Right cardiac atrium (tissue), 5 donors: ENCODE data around the gene RLIM. TPM values are rescaled to one million over a fixed set of nuclear protein-coding genes. Genes with fewer than 3 reads are reported as not detected.

Experiments used
- ATAC-seq, 2 donors: fragments of 200-7000 bp; cut with Tn5 transposase; one replicate each; pipeline versions ENCODE4 v1.8.0 to v1.9.1; 2020; ENCODE audit warnings: moderate library complexity in 2 of 2, mild to moderate bottlenecking in 1 of 2
- DNase-seq, 3 donors: peaks; one replicate each; pipeline ENCODE4 v3.0.0-alpha.2; 2020
- H3K27ac ChIP-seq: one replicate; pipeline ENCODE4 v1.5.1; 2013; ENCODE audit warnings: mild to moderate bottlenecking, low read length, control low read depth, moderate library complexity
- H3K27me3 ChIP-seq: one replicate; pipeline ENCODE4 v1.6.1; 2013; ENCODE audit not compliant: control insufficient read depth, insufficient read depth
- H3K4me1 ChIP-seq: one replicate; pipeline ENCODE4 v1.6.1; 2013; ENCODE audit warnings: low read length; ENCODE audit not compliant: control insufficient read depth, insufficient read depth
- H3K4me3 ChIP-seq: one replicate; pipeline ENCODE4 v1.5.1; 2013; ENCODE audit warnings: low read length, control low read depth
- H3K9me3 ChIP-seq: one replicate; pipeline ENCODE4 v1.6.1; 2013; ENCODE audit warnings: low read length; ENCODE audit not compliant: control insufficient read depth
- WGBS: extraction: QIAGEN DNeasy Blood & Tissue Kit; methylation state at CpG from one replicate; pipeline ENCODE4 v1.1.7; 2013; 5-methylcytosine and 5-hydroxymethylcytosine counted together
- intact Hi-C, 4 donors: fragments of 100-400 bp; cut with DNase I; formaldehyde crosslinking; loops; one replicate each; pipeline versions ENCODE4 v1.11.0 to v1.14.0; 2022 to 2023
- polyA plus RNA-seq: library from polyadenylated mRNA; stranded (reverse); fragments of 200-250 nt; gene quantifications from one replicate; pipeline ENCODE4 v1.2.3, GENCODE V29; 2013
- total RNA-seq, 4 donors: library from RNA; stranded (reverse); fragmentation: NEBNext Ultra II Directional; extraction: Animal tissue kit (Norgen Biotek cat#: 25700); gene quantifications; one replicate each; pipeline ENCODE4 v1.2.1, GENCODE V29; 2021
- donor health status: healthy with polysubstance abuse.
- donor health status: DM: no; HTN: yes; CAD: no.
- donor health status: DM: no; HTN: no; CAD: no.
- donor health status: DM: no; HTN: yes; CAD: no; lungs with severe emphysema.
- donor health status: DM: yes; HTN: yes; CAD: no.

Gene RLIM
- total and polyA plus RNA-seq, 5 donors = 7.0 to 31.1 (median 25.7) TPM

GRCh38 chrX:74585766-74586165 is 28.7 kb downstream of the RLIM start:
- DNase-seq = no peak
- H3K27me3 ChIP-seq = no peaks in the 10 kb centered on the region
- intact Hi-C loops = no loop called here
- ATAC-seq = no peak
- H3K9me3 ChIP-seq = no peaks in the 10 kb centered on the region
- H3K27ac ChIP-seq = no peak overlapping the region
- no peaks in the 10 kb centered on the region for H3K4me1 ChIP-seq
- H3K4me3 ChIP-seq = no peak overlapping the region
- 91% methylated on average over 2 of the region's 2 CpGs for WGBS

GRCh38 chrX:74579597-74580198 is 34.7 kb downstream of the RLIM start:
- no peaks in the 10 kb centered on the region for H3K27me3 ChIP-seq
- no peaks in the 10 kb centered on the region for H3K9me3 ChIP-seq
- no peaks in the 10 kb centered on the region for H3K4me1 ChIP-seq
- no peak for ATAC-seq
- H3K27ac ChIP-seq = no peak overlapping the region
- H3K4me3 ChIP-seq = no peak overlapping the region
- no peak for DNase-seq
- WGBS = 56% methylated on average over 3 of the region's 3 CpGs
- intact Hi-C loops = no loop called here

- ATAC-seq = no peak
- H3K9me3 ChIP-seq = no peaks in the 10 kb centered on the region
- intact Hi-C loops = no loop called here
These were observed 36.3 kb downstream of the RLIM start for GRCh38 chrX:74578137-74578536.

GRCh38 chrX:74557378-74557777 is 57.0 kb downstream of the RLIM start:
- WGBS = 95% methylated on average over 2 of the region's 2 CpGs
- H3K4me3 ChIP-seq = no peak overlapping the region
- no peaks in the 10 kb centered on the region for H3K27me3 ChIP-seq
- H3K4me1 ChIP-seq = no peaks in the 10 kb centered on the region
- intact Hi-C loops = loop anchor here in 2 of 4 donors (10.0 kb wide), 2 partner anchors 173 to 703 kb away; partner anchors contain the start of gene XIST (in 1 of the 2)
- ATAC-seq = no peak
- H3K9me3 ChIP-seq = no peaks in the 10 kb centered on the region
- no peak overlapping the region for H3K27ac ChIP-seq
- no peak for DNase-seq

More at GRCh38 chrX:74578137-74578536, 36.3 kb downstream of the RLIM start:
- H3K4me3 ChIP-seq = no peak overlapping the region
- no peak overlapping the region for H3K27ac ChIP-seq
- no peak for DNase-seq
- no peaks in the 10 kb centered on the region for H3K4me1 ChIP-seq
- WGBS = 93% methylated on average over 3 of the region's 3 CpGs
- H3K27me3 ChIP-seq = no peaks in the 10 kb centered on the region

- no peak overlapping the region for H3K27ac ChIP-seq
- 57% methylated on average over 2 of the region's 2 CpGs for WGBS
- no peaks in the 10 kb centered on the region for H3K27me3 ChIP-seq
- ATAC-seq = no peak
- intact Hi-C loops = loop anchor here in 3 of 4 donors (2.0 to 10.0 kb wide), 3 partner anchors 167 to 697 kb away; partner anchors contain the start of gene XIST (in 1 of the 3)
- H3K9me3 ChIP-seq = no peaks in the 10 kb centered on the region
- no peak overlapping the region for H3K4me3 ChIP-seq
- no peak for DNase-seq
- H3K4me1 ChIP-seq = no peaks in the 10 kb centered on the region
These were observed 62.5 kb downstream of the RLIM start for GRCh38 chrX:74551934-74552333.

GRCh38 chrX:74550295-74550802 is 64.1 kb downstream of the RLIM start:
- DNase-seq (peak; percentile 82 to 93 (median 93)), ATAC-seq (peak; percentile 90 to 94)
- H3K27ac ChIP-seq = no peak overlapping the region
- no peaks in the 10 kb centered on the region for H3K27me3 ChIP-seq
- H3K4me3 ChIP-seq = peak overlapping the region; percentile 15
- H3K9me3 ChIP-seq = no peaks in the 10 kb centered on the region
- intact Hi-C loops = loop anchor here in 3 of 4 donors (2.0 to 10.0 kb wide), 3 partner anchors 166 to 696 kb away; partner anchors contain the start of gene XIST (in 1 of the 3)
- no peaks in the 10 kb centered on the region for H3K4me1 ChIP-seq
- WGBS = 14% methylated on average over 24 of the region's 24 CpGs

GRCh38 chrX:74546984-74547383 is 67.4 kb downstream of the RLIM start:
- intact Hi-C loops = loop anchor here in 1 of 4 donors (5.0 kb wide), 1 partner anchor 165 kb away; no protein-coding TSS in a partner anchor
- DNase-seq (no peak), ATAC-seq (no peak)
- Histone ChIP-seq H3K4me3 (no peak overlapping the region), H3K27ac (no peak overlapping the region), H3K27me3 (no peaks in the 10 kb centered on the region), H3K4me1 (no peaks in the 10 kb centered on the region), H3K9me3 (no peaks in the 10 kb centered on the region)
- 90% methylated on average over 1 of the region's 1 CpG for WGBS

GRCh38 chrX:74545880-74546523 is 68.4 kb downstream of the RLIM start:
- ATAC-seq = no peak
- 79% methylated on average over 1 of the region's 1 CpG for WGBS

GRCh38 chrX:74540635-74541249 is 73.7 kb downstream of the RLIM start:
- no peaks in the 10 kb centered on the region for H3K9me3 ChIP-seq
- WGBS = 71% methylated on average over 2 of the region's 2 CpGs
- no peaks in the 10 kb centered on the region for H3K27me3 ChIP-seq
- no peak overlapping the region for H3K27ac ChIP-seq
- H3K4me1 ChIP-seq = no peaks in the 10 kb centered on the region
- DNase-seq (no peak), ATAC-seq (no peak)
- H3K4me3 ChIP-seq = no peak overlapping the region
- intact Hi-C loops = no loop called here

More at GRCh38 chrX:74545880-74546523, 68.4 kb downstream of the RLIM start:
- Histone ChIP-seq H3K27ac (no peak overlapping the region), H3K4me3 (no peak overlapping the region), H3K9me3 (no peaks in the 10 kb centered on the region), H3K4me1 (no peaks in the 10 kb centered on the region), H3K27me3 (no peaks in the 10 kb centered on the region)
- DNase-seq = no peak
- intact Hi-C loops = loop anchor here in 1 of 4 donors (5.0 kb wide), 1 partner anchor 164 kb away; no protein-coding TSS in a partner anchor

- Histone ChIP-seq H3K4me3 (peak overlapping the region; percentile 53), H3K9me3 (no peaks in the 10 kb centered on the region), H3K27me3 (no peaks in the 10 kb centered on the region), H3K27ac (peak overlapping the region; percentile 86), H3K4me1 (no peaks in the 10 kb centered on the region)
- intact Hi-C loops = loop anchor here in 1 of 4 donors (10.0 kb wide), 1 partner anchor 152 kb away; no protein-coding TSS in a partner anchor
- DNase-seq (peak; percentile 41 to 71 (median 68)), ATAC-seq (peak; percentile 68 to 76)
- WGBS = 14% methylated on average over 26 of the region's 26 CpGs
These were observed 77.5 kb downstream of the RLIM start for GRCh38 chrX:74536832-74537371.
